HL-60 (cell line): ENCODE results near the gene ABCB9.

Source experiments
- DNase-seq, 2 experiments: peaks; one replicate each; pipeline ENCODE4 v3.0.0-alpha.2; 2010 to 2020; ENCODE audit warnings: low read depth in 1 of 2, low spot score in 1 of 2
- H3K27ac ChIP-seq: fragments of 250-450 bp; sonication (Bioruptor Pico); replicated peaks from 2 replicates; pipeline ENCODE4 v1.5.1; 2020; ENCODE audit warnings: mild to moderate bottlenecking, moderate library complexity
- H3K27me3 ChIP-seq: fragments of 250-450 bp; sonication (Bioruptor Pico); 2 replicates; pipeline ENCODE4 v1.5.1; 2021; ENCODE audit warnings: mild to moderate bottlenecking, moderate library complexity; ENCODE audit not compliant: insufficient read depth, poor library complexity, severe bottlenecking
- H3K4me3 ChIP-seq: replicated peaks from 2 replicates; pipeline ENCODE4 v1.5.1; 2011; ENCODE audit warnings: mild to moderate bottlenecking, control low read depth, low read length; ENCODE audit not compliant: insufficient read depth
- GABPA ChIP-seq: IDR thresholded peaks from 2 replicates; pipeline ENCODE4 v1.6.1; 2012; ENCODE audit warnings: low read depth
- POLR2AphosphoS5 ChIP-seq: IDR thresholded peaks from 2 replicates; pipeline ENCODE4 v1.6.1; 2012; ENCODE audit warnings: low read depth
- REST ChIP-seq: IDR thresholded peaks from 2 replicates; pipeline ENCODE4 v1.6.1; 2012; ENCODE audit warnings: low read depth; ENCODE audit not compliant: insufficient replicate concordance
- SPI1 ChIP-seq: IDR thresholded peaks from 2 replicates; pipeline ENCODE4 v1.6.1; 2012; ENCODE audit warnings: low read depth, mild to moderate bottlenecking, borderline replicate concordance
- TF ChIP-seq, protein P1 (sequence below): IDR thresholded peaks from one replicate; pipeline ENCODE4 v1.5.1; 2011; ENCODE audit warnings: low read length, control low read depth, inconsistent platforms; ENCODE audit not compliant: insufficient read depth

Gene ABCB9

DNA sequence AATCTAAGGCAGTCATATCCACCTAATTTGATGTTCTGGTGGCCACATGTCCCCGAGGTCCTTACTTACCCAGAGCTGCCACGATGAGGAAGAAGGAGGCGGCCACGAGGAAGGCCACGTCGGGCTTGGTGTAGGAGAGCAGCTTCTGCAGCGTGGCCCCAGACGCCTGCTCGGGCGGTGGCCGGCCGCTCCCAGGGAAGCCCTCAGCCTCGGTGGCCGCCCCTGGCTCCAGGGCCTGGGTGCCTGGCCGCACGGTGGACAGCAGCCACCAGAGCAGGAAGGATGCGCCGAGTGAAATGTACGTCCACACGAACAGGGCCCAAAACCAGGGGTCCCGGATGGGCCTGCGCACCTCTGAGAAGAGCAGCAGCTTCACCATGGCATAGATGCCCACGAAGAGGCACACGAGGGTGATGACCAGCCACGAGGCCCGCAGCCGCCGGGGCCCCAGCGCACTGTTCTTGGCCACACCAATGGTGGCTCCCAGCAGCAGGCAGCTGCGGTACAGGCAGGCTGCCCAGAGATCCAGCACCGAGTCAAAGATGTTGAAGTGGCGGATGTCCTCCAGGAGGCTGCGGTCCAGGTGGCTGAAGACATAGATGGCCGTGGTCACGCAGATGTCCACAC, 6.6 kb downstream of the ABCB9 start:
- no peak for TF ChIP-seq REST
- TF ChIP-seq SPI1 = no peak
- TF ChIP-seq POLR2AphosphoS5 = no peak
- no peak for TF ChIP-seq GABPA
- TF ChIP-seq, protein P1, sequence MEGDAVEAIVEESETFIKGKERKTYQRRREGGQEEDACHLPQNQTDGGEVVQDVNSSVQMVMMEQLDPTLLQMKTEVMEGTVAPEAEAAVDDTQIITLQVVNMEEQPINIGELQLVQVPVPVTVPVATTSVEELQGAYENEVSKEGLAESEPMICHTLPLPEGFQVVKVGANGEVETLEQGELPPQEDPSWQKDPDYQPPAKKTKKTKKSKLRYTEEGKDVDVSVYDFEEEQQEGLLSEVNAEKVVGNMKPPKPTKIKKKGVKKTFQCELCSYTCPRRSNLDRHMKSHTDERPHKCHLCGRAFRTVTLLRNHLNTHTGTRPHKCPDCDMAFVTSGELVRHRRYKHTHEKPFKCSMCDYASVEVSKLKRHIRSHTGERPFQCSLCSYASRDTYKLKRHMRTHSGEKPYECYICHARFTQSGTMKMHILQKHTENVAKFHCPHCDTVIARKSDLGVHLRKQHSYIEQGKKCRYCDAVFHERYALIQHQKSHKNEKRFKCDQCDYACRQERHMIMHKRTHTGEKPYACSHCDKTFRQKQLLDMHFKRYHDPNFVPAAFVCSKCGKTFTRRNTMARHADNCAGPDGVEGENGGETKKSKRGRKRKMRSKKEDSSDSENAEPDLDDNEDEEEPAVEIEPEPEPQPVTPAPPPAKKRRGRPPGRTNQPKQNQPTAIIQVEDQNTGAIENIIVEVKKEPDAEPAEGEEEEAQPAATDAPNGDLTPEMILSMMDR = no peak
- DNase-seq = no peak
- no peaks in the 10 kb centered on the region for H3K27me3 ChIP-seq
- H3K4me3 ChIP-seq = no peak overlapping the region
- no peak overlapping the region for H3K27ac ChIP-seq

- Histone ChIP-seq H3K27ac (no peak overlapping the region), H3K27me3 (no peaks in the 10 kb centered on the region), H3K4me3 (no peak overlapping the region)
- DNase-seq = no peak
- TF ChIP-seq REST = no peak
- TF ChIP-seq GABPA = no peak
- no peak for TF ChIP-seq POLR2AphosphoS5
- TF ChIP-seq, protein P1 = no peak
- no peak for TF ChIP-seq SPI1
These were observed 7.9 kb downstream of the ABCB9 start for GRCh38 chr12:122958198-122958888.

- Histone ChIP-seq H3K27me3 (no peaks in the 10 kb centered on the region), H3K27ac (no peak overlapping the region), H3K4me3 (no peak overlapping the region)
- TF ChIP-seq SPI1 = no peak
- peak; percentile 87 for TF ChIP-seq REST
- TF ChIP-seq GABPA = no peak
- TF ChIP-seq POLR2AphosphoS5 = no peak
- TF ChIP-seq, protein P1 = no peak
- DNase-seq = no peak
These were observed 10.2 kb downstream of the ABCB9 start for GRCh38 chr12:122956035-122956434.
